Caco-2 (cell line): Measurements from ENCODE around the gene FAAP20. TPM values are rescaled to one million over a fixed set of nuclear protein-coding genes. Genes with fewer than 3 reads are reported as not detected.

Source experiments
- BruUV-seq: library from RNA; stranded (reverse); fragments of 400-500 nt; replicated peaks from 2 replicates; lab custom pipeline; 2021; lab: Mats Ljungman, UMichigan
- CTCF ChIA-PET: fragments of 300-600 bp; sonication (Branson Sonifier 250); formaldehyde crosslinking; loops from one replicate; lab custom pipeline; 2022; ENCODE audit warnings: antibody characterized with exemption; lab: Charles Lee
- POLR2A ChIA-PET: fragments of 300-600 bp; sonication (Branson Sonifier 250); formaldehyde crosslinking; loops from one replicate; lab custom pipeline; 2022; ENCODE audit warnings: antibody characterized with exemption; lab: Charles Lee
- DNase-seq, 2 experiments: peaks; one replicate each; pipeline versions ENCODE4 v3.0.0 to v3.0.0-alpha.2; 2020 to 2022
- H3K27me3 ChIP-seq: replicated peaks from 2 replicates; pipeline ENCODE4 v1.6.0; 2011; ENCODE audit warnings: low read length; ENCODE audit not compliant: control insufficient read depth, insufficient read depth
- H3K36me3 ChIP-seq: 2 replicates; pipeline ENCODE4 v1.5.1; 2011; ENCODE audit warnings: low read length; ENCODE audit not compliant: control insufficient read depth, insufficient read depth
- H3K4me1 ChIP-seq: fragments of 250-450 bp; sonication (Bioruptor Pico); 2 replicates; pipeline ENCODE4 v1.5.1; 2020; ENCODE audit warnings: mild to moderate bottlenecking
- H3K4me3 ChIP-seq: 2 replicates; pipeline ENCODE4 v1.5.1; 2011; ENCODE audit warnings: low read depth, mild to moderate bottlenecking, control low read depth, low read length
- H3K9me3 ChIP-seq: fragments of 250-450 bp; sonication (Bioruptor Pico); 2 replicates; pipeline ENCODE4 v1.5.1; 2020; ENCODE audit warnings: mild to moderate bottlenecking, moderate library complexity
- H3K27ac Mint-ChIP-seq: one replicate; pipeline ENCODE4 v1.8.0; 2022; ENCODE audit warnings: mixed read lengths; ENCODE audit not compliant: unreplicated experiment
- H3K27me3 Mint-ChIP-seq: one replicate; pipeline ENCODE4 v1.8.0; 2022; ENCODE audit warnings: mixed read lengths; ENCODE audit not compliant: insufficient read depth, unreplicated experiment
- H3K36me3 Mint-ChIP-seq: one replicate; pipeline ENCODE4 v1.8.0; 2022; ENCODE audit warnings: mild to moderate bottlenecking, mixed read lengths; ENCODE audit not compliant: insufficient read depth, unreplicated experiment
- H3K4me1 Mint-ChIP-seq: one replicate; pipeline ENCODE4 v1.8.0; 2022; ENCODE audit warnings: low read depth, mixed read lengths; ENCODE audit not compliant: unreplicated experiment
- H3K4me3 Mint-ChIP-seq: one replicate; pipeline ENCODE4 v1.8.0; 2022; ENCODE audit warnings: mild to moderate bottlenecking, moderate library complexity, mixed read lengths; ENCODE audit not compliant: unreplicated experiment
- H3K9me3 Mint-ChIP-seq: one replicate; pipeline ENCODE4 v1.8.0; 2022; ENCODE audit warnings: mixed read lengths; ENCODE audit not compliant: unreplicated experiment
- CTCF ChIP-seq, 2 experiments: fragments of 200-600 bp in 1 of 2; IDR thresholded peaks; 1 replicate in 1 of 2; 2 replicates in 1 of 2; pipeline versions ENCODE4 v1.5.1 to v1.8.0; 2011 to 2022; ENCODE audit warnings: antibody characterized with exemption in 1 of 2, control low read depth in 1 of 2, inconsistent platforms in 1 of 2, low read depth in 1 of 2, low read length in 1 of 2, mild to moderate bottlenecking in 1 of 2, moderate library complexity in 1 of 2; ENCODE audit not compliant: insufficient read depth in 1 of 2, severe bottlenecking in 1 of 2, unreplicated experiment in 1 of 2
- intact Hi-C: fragments of 100-400 bp; cut with micrococcal nuclease; formaldehyde crosslinking; loops from one replicate; pipeline ENCODE4 v1.10.0; 2022; ENCODE audit not compliant: unreplicated experiment
- total RNA-seq: library from RNA; stranded (reverse); gene quantifications from 2 replicates; pipeline ENCODE4 v1.2.3, GENCODE V29; 2022

The FAAP20 gene
- total RNA-seq, 1 experiment from 2014 or later = 72.4 TPM

- no peaks in the 10 kb centered on the region for H3K4me1 Mint-ChIP-seq
- H3K27me3 ChIP-seq = no peaks in the 10 kb centered on the region
- no peak overlapping the region for H3K4me3 ChIP-seq
- no peak overlapping the region for H3K4me3 Mint-ChIP-seq
- no peaks in the 10 kb centered on the region for H3K9me3 ChIP-seq
- no peaks in the 10 kb centered on the region for H3K4me1 ChIP-seq
- H3K36me3 Mint-ChIP-seq = no peaks in the 10 kb centered on the region
- H3K27ac Mint-ChIP-seq = no peak overlapping the region
- BruUV-seq = no TSS peak
- POLR2A ChIA-PET = no interaction called here
- H3K27me3 Mint-ChIP-seq = no peaks in the 10 kb centered on the region
- intact Hi-C loops = no loop called here
- DNase-seq = no peak
- H3K36me3 ChIP-seq = no peaks in the 10 kb centered on the region
- H3K9me3 Mint-ChIP-seq = no peaks in the 10 kb centered on the region
- TF ChIP-seq CTCF (IDR thresholded peaks at IDR 0.05; ENCODE audit: insufficient read depth in 1 of 2, low read depth in 1 of 2, low read length in 1 of 2, severe bottlenecking in 1 of 2, unreplicated experiment in 1 of 2) = no peak
- CTCF ChIA-PET = no interaction called here
These were observed 20.1 kb upstream of the FAAP20 start for GRCh38 chr1:2214541-2215241.

- Histone ChIP-seq H3K36me3 (no peaks in the 10 kb centered on the region), H3K4me3 (no peak overlapping the region), H3K27me3 (no peaks in the 10 kb centered on the region), H3K9me3 (no peaks in the 10 kb centered on the region), H3K4me1 (no peaks in the 10 kb centered on the region)
- ChIA-PET CTCF (no interaction called here), POLR2A (no interaction called here)
- H3K4me1 Mint-ChIP-seq = no peaks in the 10 kb centered on the region
- H3K36me3 Mint-ChIP-seq = no peaks in the 10 kb centered on the region
- no peak for DNase-seq
- H3K27me3 Mint-ChIP-seq = no peaks in the 10 kb centered on the region
- TF ChIP-seq CTCF (IDR thresholded peaks at IDR 0.05; ENCODE audit: insufficient read depth in 1 of 2, low read depth in 1 of 2, low read length in 1 of 2, severe bottlenecking in 1 of 2, unreplicated experiment in 1 of 2) = no peak
- BruUV-seq = no TSS peak
- H3K9me3 Mint-ChIP-seq = no peaks in the 10 kb centered on the region
- no peak overlapping the region for H3K4me3 Mint-ChIP-seq
- intact Hi-C loops = no loop called here
- H3K27ac Mint-ChIP-seq = no peak overlapping the region
These were observed 19.3 kb upstream of the FAAP20 start for GRCh38 chr1:2213576-2214505.

DNA sequence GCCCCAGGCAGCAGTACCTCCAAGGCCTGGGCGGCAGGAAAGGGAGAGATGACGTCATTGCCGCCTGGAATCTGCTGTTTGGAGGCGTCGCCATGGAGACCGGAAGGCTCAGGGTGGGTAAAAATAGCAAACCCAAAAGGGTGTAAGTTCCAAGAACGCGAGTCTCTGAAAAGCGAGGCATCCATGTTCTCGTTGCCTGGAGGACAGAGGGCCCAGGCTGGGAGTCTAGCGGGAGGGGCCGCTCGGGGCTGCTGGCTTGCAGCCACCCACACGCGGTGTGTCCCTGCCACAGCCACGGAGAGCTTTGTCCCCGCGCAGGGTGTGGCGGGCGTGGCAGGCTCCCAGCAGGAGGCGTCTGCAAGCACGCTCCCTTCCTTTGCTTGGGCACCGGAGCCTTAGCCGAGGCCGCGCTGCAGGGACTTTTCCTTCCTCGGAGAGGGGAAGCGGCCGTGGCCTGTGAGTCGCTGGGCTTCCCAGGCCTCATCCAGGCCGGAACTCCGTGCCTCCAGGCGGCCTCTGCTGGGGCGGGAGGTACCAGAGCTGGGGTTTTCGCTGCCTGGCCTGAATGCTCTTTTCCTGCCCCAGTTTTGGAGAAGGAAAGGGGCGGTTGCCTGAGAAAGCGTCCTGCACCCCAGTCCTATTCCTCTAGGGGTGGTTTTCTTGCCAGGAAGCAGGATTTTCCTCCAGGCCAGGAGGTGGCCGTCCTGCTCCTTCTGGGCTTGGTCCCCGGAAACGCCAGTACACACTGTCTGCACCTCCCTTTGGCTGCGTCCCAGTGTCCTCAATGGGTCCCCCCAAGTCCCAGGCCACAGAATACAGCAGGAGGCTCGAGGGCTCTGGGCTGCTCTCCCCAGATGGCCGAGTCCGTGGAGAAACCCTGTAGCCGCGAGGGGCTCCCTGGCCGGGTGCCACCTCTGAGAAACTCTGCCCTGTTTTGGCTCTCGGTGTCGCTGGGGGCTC is 18.2 kb upstream of the FAAP20 start:
- BruUV-seq = no TSS peak
- no peaks in the 10 kb centered on the region for H3K9me3 ChIP-seq
- H3K27ac Mint-ChIP-seq = no peak overlapping the region

More for the DNA sequence above, 18.2 kb upstream of the FAAP20 start:
- intact Hi-C loops = no loop called here
- no peaks in the 10 kb centered on the region for H3K4me1 ChIP-seq
- no peaks in the 10 kb centered on the region for H3K36me3 ChIP-seq
- POLR2A ChIA-PET = no interaction called here
- CTCF ChIA-PET = no interaction called here
- no peak for TF ChIP-seq CTCF (IDR thresholded peaks at IDR 0.05; ENCODE audit: insufficient read depth in 1 of 2, low read depth in 1 of 2, low read length in 1 of 2, severe bottlenecking in 1 of 2, unreplicated experiment in 1 of 2)
- no peaks in the 10 kb centered on the region for H3K27me3 Mint-ChIP-seq
- no peaks in the 10 kb centered on the region for H3K36me3 Mint-ChIP-seq
- no peak overlapping the region for H3K4me3 Mint-ChIP-seq
- no peaks in the 10 kb centered on the region for H3K4me1 Mint-ChIP-seq
- no peak overlapping the region for H3K4me3 ChIP-seq
- H3K9me3 Mint-ChIP-seq = no peaks in the 10 kb centered on the region
- no peak for DNase-seq
- no peaks in the 10 kb centered on the region for H3K27me3 ChIP-seq
